Caco-2 (cell line): ENCODE measurements around the gene DSCAM. TPM values are rescaled to one million over a fixed set of nuclear protein-coding genes. Genes with fewer than 3 reads are reported as not detected.

Experiments used
- BruUV-seq: library from RNA; stranded (reverse); fragments of 400-500 nt; replicated peaks from 2 replicates; lab custom pipeline; 2021; lab: Mats Ljungman, UMichigan
- CTCF ChIA-PET: fragments of 300-600 bp; sonication (Branson Sonifier 250); formaldehyde crosslinking; loops from one replicate; lab custom pipeline; 2022; ENCODE audit warnings: antibody characterized with exemption; lab: Charles Lee
- POLR2A ChIA-PET: fragments of 300-600 bp; sonication (Branson Sonifier 250); formaldehyde crosslinking; loops from one replicate; lab custom pipeline; 2022; ENCODE audit warnings: antibody characterized with exemption; lab: Charles Lee
- DNase-seq, 2 experiments: peaks; one replicate each; pipeline versions ENCODE4 v3.0.0 to v3.0.0-alpha.2; 2020 to 2022
- H3K27me3 ChIP-seq: replicated peaks from 2 replicates; pipeline ENCODE4 v1.6.0; 2011; ENCODE audit warnings: low read length; ENCODE audit not compliant: control insufficient read depth, insufficient read depth
- H3K36me3 ChIP-seq: 2 replicates; pipeline ENCODE4 v1.5.1; 2011; ENCODE audit warnings: low read length; ENCODE audit not compliant: control insufficient read depth, insufficient read depth
- H3K4me1 ChIP-seq: fragments of 250-450 bp; sonication (Bioruptor Pico); 2 replicates; pipeline ENCODE4 v1.5.1; 2020; ENCODE audit warnings: mild to moderate bottlenecking
- H3K4me3 ChIP-seq: 2 replicates; pipeline ENCODE4 v1.5.1; 2011; ENCODE audit warnings: low read depth, mild to moderate bottlenecking, control low read depth, low read length
- H3K9me3 ChIP-seq: fragments of 250-450 bp; sonication (Bioruptor Pico); 2 replicates; pipeline ENCODE4 v1.5.1; 2020; ENCODE audit warnings: mild to moderate bottlenecking, moderate library complexity
- H3K27ac Mint-ChIP-seq: one replicate; pipeline ENCODE4 v1.8.0; 2022; ENCODE audit warnings: mixed read lengths; ENCODE audit not compliant: unreplicated experiment
- H3K27me3 Mint-ChIP-seq: one replicate; pipeline ENCODE4 v1.8.0; 2022; ENCODE audit warnings: mixed read lengths; ENCODE audit not compliant: insufficient read depth, unreplicated experiment
- H3K36me3 Mint-ChIP-seq: one replicate; pipeline ENCODE4 v1.8.0; 2022; ENCODE audit warnings: mild to moderate bottlenecking, mixed read lengths; ENCODE audit not compliant: insufficient read depth, unreplicated experiment
- H3K4me1 Mint-ChIP-seq: one replicate; pipeline ENCODE4 v1.8.0; 2022; ENCODE audit warnings: low read depth, mixed read lengths; ENCODE audit not compliant: unreplicated experiment
- H3K4me3 Mint-ChIP-seq: one replicate; pipeline ENCODE4 v1.8.0; 2022; ENCODE audit warnings: mild to moderate bottlenecking, moderate library complexity, mixed read lengths; ENCODE audit not compliant: unreplicated experiment
- H3K9me3 Mint-ChIP-seq: one replicate; pipeline ENCODE4 v1.8.0; 2022; ENCODE audit warnings: mixed read lengths; ENCODE audit not compliant: unreplicated experiment
- intact Hi-C: fragments of 100-400 bp; cut with micrococcal nuclease; formaldehyde crosslinking; loops from one replicate; pipeline ENCODE4 v1.10.0; 2022; ENCODE audit not compliant: unreplicated experiment
- total RNA-seq: library from RNA; stranded (reverse); gene quantifications from 2 replicates; pipeline ENCODE4 v1.2.3, GENCODE V29; 2022
- TF ChIP-seq, protein P1 (sequence below), 2 experiments: fragments of 200-600 bp in 1 of 2; IDR thresholded peaks; 1 replicate in 1 of 2; 2 replicates in 1 of 2; pipeline versions ENCODE4 v1.5.1 to v1.8.0; 2011 to 2022; ENCODE audit warnings: antibody characterized with exemption in 1 of 2, control low read depth in 1 of 2, inconsistent platforms in 1 of 2, low read depth in 1 of 2, low read length in 1 of 2, mild to moderate bottlenecking in 1 of 2, moderate library complexity in 1 of 2; ENCODE audit not compliant: insufficient read depth in 1 of 2, severe bottlenecking in 1 of 2, unreplicated experiment in 1 of 2

Gene DSCAM
- total RNA-seq, 1 experiment from 2014 or later = not detected

DNA sequence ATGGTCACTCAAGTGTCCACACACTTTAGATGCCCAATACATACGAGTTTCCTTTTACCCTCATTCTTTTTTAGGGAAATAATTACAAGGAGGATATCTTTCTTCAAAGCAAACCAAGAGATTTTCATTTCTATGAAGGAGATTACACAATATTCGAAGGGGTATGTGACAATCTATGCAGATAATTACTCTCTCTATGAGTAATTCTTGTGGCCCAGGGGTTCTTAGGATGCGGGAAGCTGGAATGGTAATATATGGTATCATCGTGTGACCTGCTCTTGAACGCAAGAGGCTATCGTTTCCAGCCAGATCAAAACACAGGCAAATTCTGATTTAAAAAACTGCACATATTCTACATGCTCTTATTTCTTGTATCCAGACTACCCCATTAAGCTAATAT is 14.6 kb downstream of the DSCAM start:
- H3K27me3 ChIP-seq = no peaks in the 10 kb centered on the region
- Mint-ChIP-seq H3K9me3 (no peaks in the 10 kb centered on the region), H3K4me3 (no peak overlapping the region), H3K27ac (no peak overlapping the region), H3K27me3 (peaks cover 20% of the 10 kb centered on the region), H3K4me1 (no peaks in the 10 kb centered on the region), H3K36me3 (no peaks in the 10 kb centered on the region)
- no TSS peak for BruUV-seq
- H3K36me3 ChIP-seq = no peaks in the 10 kb centered on the region
- ChIA-PET POLR2A (no interaction called here), CTCF (no interaction called here)
- no peaks in the 10 kb centered on the region for H3K4me1 ChIP-seq
- no peak overlapping the region for H3K4me3 ChIP-seq
- TF ChIP-seq, protein P1, sequence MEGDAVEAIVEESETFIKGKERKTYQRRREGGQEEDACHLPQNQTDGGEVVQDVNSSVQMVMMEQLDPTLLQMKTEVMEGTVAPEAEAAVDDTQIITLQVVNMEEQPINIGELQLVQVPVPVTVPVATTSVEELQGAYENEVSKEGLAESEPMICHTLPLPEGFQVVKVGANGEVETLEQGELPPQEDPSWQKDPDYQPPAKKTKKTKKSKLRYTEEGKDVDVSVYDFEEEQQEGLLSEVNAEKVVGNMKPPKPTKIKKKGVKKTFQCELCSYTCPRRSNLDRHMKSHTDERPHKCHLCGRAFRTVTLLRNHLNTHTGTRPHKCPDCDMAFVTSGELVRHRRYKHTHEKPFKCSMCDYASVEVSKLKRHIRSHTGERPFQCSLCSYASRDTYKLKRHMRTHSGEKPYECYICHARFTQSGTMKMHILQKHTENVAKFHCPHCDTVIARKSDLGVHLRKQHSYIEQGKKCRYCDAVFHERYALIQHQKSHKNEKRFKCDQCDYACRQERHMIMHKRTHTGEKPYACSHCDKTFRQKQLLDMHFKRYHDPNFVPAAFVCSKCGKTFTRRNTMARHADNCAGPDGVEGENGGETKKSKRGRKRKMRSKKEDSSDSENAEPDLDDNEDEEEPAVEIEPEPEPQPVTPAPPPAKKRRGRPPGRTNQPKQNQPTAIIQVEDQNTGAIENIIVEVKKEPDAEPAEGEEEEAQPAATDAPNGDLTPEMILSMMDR (IDR thresholded peaks at IDR 0.05; ENCODE audit: insufficient read depth in 1 of 2, low read depth in 1 of 2, low read length in 1 of 2, severe bottlenecking in 1 of 2, unreplicated experiment in 1 of 2) = no peak
- no peak for DNase-seq
- no peaks in the 10 kb centered on the region for H3K9me3 ChIP-seq
- intact Hi-C loops = no loop called here

GRCh38 chr21:40830836-40831235 is 16.1 kb downstream of the DSCAM start:
- no peaks in the 10 kb centered on the region for H3K9me3 ChIP-seq
- H3K4me1 ChIP-seq = no peaks in the 10 kb centered on the region
- Mint-ChIP-seq H3K4me1 (no peaks in the 10 kb centered on the region), H3K9me3 (no peaks in the 10 kb centered on the region), H3K27ac (no peak overlapping the region), H3K36me3 (no peaks in the 10 kb centered on the region), H3K4me3 (no peak overlapping the region), H3K27me3 (peaks cover 24% of the 10 kb centered on the region)
- H3K36me3 ChIP-seq = no peaks in the 10 kb centered on the region
- no peak for DNase-seq
- no TSS peak for BruUV-seq
- no peak overlapping the region for H3K4me3 ChIP-seq
- TF ChIP-seq, protein P1 (IDR thresholded peaks at IDR 0.05; ENCODE audit: insufficient read depth in 1 of 2, low read depth in 1 of 2, low read length in 1 of 2, severe bottlenecking in 1 of 2, unreplicated experiment in 1 of 2) = no peak
- H3K27me3 ChIP-seq = no peaks in the 10 kb centered on the region
- ChIA-PET CTCF (no interaction called here), POLR2A (no interaction called here)
- intact Hi-C loops = no loop called here

- Mint-ChIP-seq H3K27me3 (peaks cover 25% of the 10 kb centered on the region), H3K36me3 (no peaks in the 10 kb centered on the region), H3K4me1 (no peaks in the 10 kb centered on the region), H3K27ac (no peak overlapping the region), H3K9me3 (no peaks in the 10 kb centered on the region), H3K4me3 (no peak overlapping the region)
- Histone ChIP-seq H3K4me1 (no peaks in the 10 kb centered on the region), H3K27me3 (no peaks in the 10 kb centered on the region), H3K9me3 (no peaks in the 10 kb centered on the region), H3K4me3 (no peak overlapping the region), H3K36me3 (no peaks in the 10 kb centered on the region)
- DNase-seq = no peak
- BruUV-seq = no TSS peak
- TF ChIP-seq, protein P1 (IDR thresholded peaks at IDR 0.05; ENCODE audit: insufficient read depth in 1 of 2, low read depth in 1 of 2, low read length in 1 of 2, severe bottlenecking in 1 of 2, unreplicated experiment in 1 of 2) = no peak
- intact Hi-C loops = no loop called here
- CTCF ChIA-PET = no interaction called here
- POLR2A ChIA-PET = no interaction called here
Observed at GRCh38 chr21:40829791-40830190, 17.2 kb downstream of the DSCAM start.
